Mammary epithelial cell (primary cell): ENCODE measurements around the gene CTU1.

Source experiments
- EZH2 ChIP-seq: IDR thresholded peaks from 2 replicates; pipeline ENCODE4 v1.6.1; 2012; ENCODE audit warnings: low read length, inconsistent platforms, borderline replicate concordance
- TF ChIP-seq, protein P1 (sequence below), 2 donors: IDR thresholded peaks in 1 of 2; conservative IDR thresholded peaks in 1 of 2; 2 replicates each; pipeline ENCODE4 v1.5.1; 2011 to 2012; ENCODE audit warnings: inconsistent platforms in 2 of 2, low read length in 2 of 2, mild to moderate bottlenecking in 2 of 2, control low read depth in 1 of 2, low read depth in 1 of 2; ENCODE audit not compliant: insufficient read depth in 1 of 2; ENCODE audit errors: extremely low read depth in 1 of 2

DNA sequence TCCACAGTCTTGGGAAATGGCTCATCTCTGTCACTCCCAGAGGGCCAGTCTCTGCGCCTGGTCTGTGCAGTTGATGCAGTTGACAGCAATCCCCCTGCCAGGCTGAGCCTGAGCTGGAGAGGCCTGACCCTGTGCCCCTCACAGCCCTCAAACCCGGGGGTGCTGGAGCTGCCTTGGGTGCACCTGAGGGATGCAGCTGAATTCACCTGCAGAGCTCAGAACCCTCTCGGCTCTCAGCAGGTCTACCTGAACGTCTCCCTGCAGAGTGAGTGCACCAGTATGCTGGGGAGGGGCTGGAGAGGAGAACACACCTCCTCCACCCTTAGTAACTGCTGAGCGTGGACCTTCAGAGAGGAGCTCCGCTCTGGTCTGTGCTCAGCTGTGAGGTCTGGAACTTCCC is 18.8 kb upstream of the CTU1 start:
- no peak for TF ChIP-seq EZH2
- TF ChIP-seq, protein P1, sequence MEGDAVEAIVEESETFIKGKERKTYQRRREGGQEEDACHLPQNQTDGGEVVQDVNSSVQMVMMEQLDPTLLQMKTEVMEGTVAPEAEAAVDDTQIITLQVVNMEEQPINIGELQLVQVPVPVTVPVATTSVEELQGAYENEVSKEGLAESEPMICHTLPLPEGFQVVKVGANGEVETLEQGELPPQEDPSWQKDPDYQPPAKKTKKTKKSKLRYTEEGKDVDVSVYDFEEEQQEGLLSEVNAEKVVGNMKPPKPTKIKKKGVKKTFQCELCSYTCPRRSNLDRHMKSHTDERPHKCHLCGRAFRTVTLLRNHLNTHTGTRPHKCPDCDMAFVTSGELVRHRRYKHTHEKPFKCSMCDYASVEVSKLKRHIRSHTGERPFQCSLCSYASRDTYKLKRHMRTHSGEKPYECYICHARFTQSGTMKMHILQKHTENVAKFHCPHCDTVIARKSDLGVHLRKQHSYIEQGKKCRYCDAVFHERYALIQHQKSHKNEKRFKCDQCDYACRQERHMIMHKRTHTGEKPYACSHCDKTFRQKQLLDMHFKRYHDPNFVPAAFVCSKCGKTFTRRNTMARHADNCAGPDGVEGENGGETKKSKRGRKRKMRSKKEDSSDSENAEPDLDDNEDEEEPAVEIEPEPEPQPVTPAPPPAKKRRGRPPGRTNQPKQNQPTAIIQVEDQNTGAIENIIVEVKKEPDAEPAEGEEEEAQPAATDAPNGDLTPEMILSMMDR (conservative IDR thresholded peaks at IDR 0.05 in 1 of 2, IDR thresholded peaks at IDR 0.05 in 1 of 2; ENCODE audit: extremely low read depth in 1 of 2, insufficient read depth in 1 of 2, low read depth in 1 of 2, low read length in 2 of 2), result no peak
